Tibial nerve (tissue), 4 donors: ENCODE data around the gene HACE1. TPM values are rescaled to one million over a fixed set of nuclear protein-coding genes. Genes with fewer than 3 reads are reported as not detected.

Source experiments
- DNase-seq, 2 donors: peaks; one replicate each; pipeline ENCODE4 v3.0.0-alpha.2; 2019; ENCODE audit warnings: low spot score in 2 of 2
- H3K27ac ChIP-seq, 4 donors: fragments of 200-600 bp; sonication (generic) in 3 of 4; one replicate each; pipeline ENCODE4 v1.5.1; 2017 to 2019; ENCODE audit warnings: mild to moderate bottlenecking in 1 of 4
- H3K27me3 ChIP-seq, 2 donors: fragments of 200-600 bp; sonication (generic) in 1 of 2; one replicate each; pipeline versions ENCODE4 v1.5.1 to v1.6.0; 2017 to 2019
- H3K36me3 ChIP-seq, 3 donors: fragments of 200-600 bp; sonication (generic); one replicate each; pipeline ENCODE4 v1.5.1; 2018 to 2019
- H3K4me1 ChIP-seq, 4 donors: fragments of 200-600 bp; sonication (generic) in 3 of 4; one replicate each; pipeline ENCODE4 v1.5.1; 2017 to 2019
- H3K4me3 ChIP-seq, 4 donors: fragments of 200-600 bp; sonication (generic) in 3 of 4; one replicate each; pipeline ENCODE4 v1.5.1; 2017 to 2019; ENCODE audit warnings: mild to moderate bottlenecking in 1 of 4, moderate library complexity in 1 of 4
- H3K9me3 ChIP-seq, 4 donors: fragments of 200-600 bp; sonication (generic) in 3 of 4; one replicate each; pipeline ENCODE4 v1.5.1; 2017 to 2019
- EP300 ChIP-seq, 2 donors: sonication (generic); formaldehyde crosslinking; IDR thresholded peaks; one replicate each; pipeline ENCODE4 v1.6.1; 2017; ENCODE audit warnings: antibody characterized with exemption in 2 of 2, mild to moderate bottlenecking in 1 of 2
- POLR2A ChIP-seq, 2 donors: fragments of 450-650 bp; IDR thresholded peaks; one replicate each; pipeline ENCODE4 v1.6.1; 2017; ENCODE audit warnings: antibody characterized with exemption in 2 of 2, mild to moderate bottlenecking in 2 of 2, moderate library complexity in 2 of 2
- WGBS, 2 donors: methylation state at CpG; one replicate each; pipeline ENCODE4 v1.1.5; 2018; 5-methylcytosine and 5-hydroxymethylcytosine counted together
- total RNA-seq, 4 donors: library from RNA; depleted of rRNA; stranded (reverse); fragments of >200 nt; gene quantifications; one replicate each; pipeline ENCODE4 v1.1.0, GENCODE V29; 2016
- TF ChIP-seq, protein P1 (sequence below), 5 experiments: fragments of 200-600 bp in 3 of 5; fragments of 450-650 bp in 2 of 5; sonication (generic) in 3 of 5; IDR thresholded peaks; one replicate each; pipeline ENCODE4 v1.5.1; 2016 to 2019; ENCODE audit warnings: antibody characterized with exemption in 5 of 5, mild to moderate bottlenecking in 3 of 5, moderate library complexity in 2 of 5

Gene HACE1
- total RNA-seq, 4 donors from 2014 or later: 26.2 to 37.5 (median 28.7) TPM

DNA sequence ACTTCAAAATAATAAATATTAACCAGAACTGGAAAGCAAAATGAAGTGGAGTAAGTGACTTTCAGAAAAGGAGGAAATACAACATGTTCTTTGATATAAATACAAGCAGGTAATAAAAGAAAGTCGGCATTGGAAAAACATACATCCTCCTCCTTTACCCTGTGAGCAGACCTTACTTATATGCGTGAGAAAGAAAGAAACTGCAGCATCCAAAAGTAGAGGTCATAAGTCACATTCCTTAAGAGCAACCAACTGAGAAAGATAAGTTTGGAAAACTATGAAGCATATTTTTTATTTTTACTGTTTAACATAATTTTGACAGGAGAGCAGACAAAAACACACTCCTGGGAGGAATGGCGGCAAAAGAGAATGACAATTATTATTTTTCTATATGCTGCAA is 155.5 kb downstream of the HACE1 start:
- Histone ChIP-seq H3K36me3 (no peaks in the 10 kb centered on the region), H3K4me1 (no peaks in the 10 kb centered on the region), H3K27me3 (no peaks in the 10 kb centered on the region), H3K27ac (no peak overlapping the region), H3K9me3 (no peaks in the 10 kb centered on the region), H3K4me3 (no peak overlapping the region)
- no peak for DNase-seq
- 49 to 52% methylated on average over 3 of the region's 3 CpGs for WGBS, 2 donors
- TF ChIP-seq POLR2A (IDR thresholded peaks at IDR 0.05) (no peak), EP300 (IDR thresholded peaks at IDR 0.05) (no peak)
- TF ChIP-seq, protein P1, sequence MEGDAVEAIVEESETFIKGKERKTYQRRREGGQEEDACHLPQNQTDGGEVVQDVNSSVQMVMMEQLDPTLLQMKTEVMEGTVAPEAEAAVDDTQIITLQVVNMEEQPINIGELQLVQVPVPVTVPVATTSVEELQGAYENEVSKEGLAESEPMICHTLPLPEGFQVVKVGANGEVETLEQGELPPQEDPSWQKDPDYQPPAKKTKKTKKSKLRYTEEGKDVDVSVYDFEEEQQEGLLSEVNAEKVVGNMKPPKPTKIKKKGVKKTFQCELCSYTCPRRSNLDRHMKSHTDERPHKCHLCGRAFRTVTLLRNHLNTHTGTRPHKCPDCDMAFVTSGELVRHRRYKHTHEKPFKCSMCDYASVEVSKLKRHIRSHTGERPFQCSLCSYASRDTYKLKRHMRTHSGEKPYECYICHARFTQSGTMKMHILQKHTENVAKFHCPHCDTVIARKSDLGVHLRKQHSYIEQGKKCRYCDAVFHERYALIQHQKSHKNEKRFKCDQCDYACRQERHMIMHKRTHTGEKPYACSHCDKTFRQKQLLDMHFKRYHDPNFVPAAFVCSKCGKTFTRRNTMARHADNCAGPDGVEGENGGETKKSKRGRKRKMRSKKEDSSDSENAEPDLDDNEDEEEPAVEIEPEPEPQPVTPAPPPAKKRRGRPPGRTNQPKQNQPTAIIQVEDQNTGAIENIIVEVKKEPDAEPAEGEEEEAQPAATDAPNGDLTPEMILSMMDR (IDR thresholded peaks at IDR 0.05): no peak

DNA sequence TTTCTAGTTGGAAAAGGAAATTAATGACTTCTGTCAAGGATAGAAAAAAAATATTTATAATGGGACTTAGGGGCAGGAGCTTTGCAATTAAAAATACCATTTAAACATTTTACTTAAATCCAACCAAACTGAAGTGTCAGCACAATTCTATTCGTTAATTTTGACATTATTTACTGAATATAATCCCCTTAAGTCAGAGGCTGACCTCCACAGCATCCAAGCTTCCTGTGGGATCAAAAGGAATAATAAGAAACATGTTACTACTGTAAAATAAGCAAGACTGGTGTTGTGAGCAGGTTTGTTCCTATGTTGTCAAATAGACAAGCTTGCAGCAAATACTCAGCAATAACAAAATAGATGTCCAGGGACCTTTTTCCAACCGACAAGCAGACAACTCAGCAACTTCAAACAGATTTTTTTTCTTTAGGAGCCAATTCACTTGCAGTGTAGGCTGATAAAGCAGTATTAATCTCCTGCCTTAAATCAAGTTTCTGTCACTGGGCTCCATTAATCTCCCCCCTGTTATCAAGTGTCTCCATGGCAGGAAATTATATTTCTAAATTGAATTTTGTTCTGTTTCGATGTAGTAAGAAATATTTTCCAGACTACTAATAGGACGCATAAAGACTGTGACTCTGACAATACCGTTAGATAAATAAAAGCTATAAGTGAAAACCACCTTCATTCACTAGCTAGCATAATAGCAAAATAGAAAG is 157.4 kb downstream of the HACE1 start:
- TF ChIP-seq EP300 (IDR thresholded peaks at IDR 0.05) (no peak), POLR2A (IDR thresholded peaks at IDR 0.05) (no peak)
- TF ChIP-seq, protein P1 (IDR thresholded peaks at IDR 0.05): no peak
- Histone ChIP-seq H3K4me1 (no peaks in the 10 kb centered on the region), H3K4me3 (no peak overlapping the region), H3K27ac (no peak overlapping the region), H3K27me3 (no peaks in the 10 kb centered on the region), H3K9me3 (no peaks in the 10 kb centered on the region), H3K36me3 (no peaks in the 10 kb centered on the region)
- 58 to 63% methylated on average over 5 of the region's 5 CpGs for WGBS, 2 donors
- no peak for DNase-seq

DNA sequence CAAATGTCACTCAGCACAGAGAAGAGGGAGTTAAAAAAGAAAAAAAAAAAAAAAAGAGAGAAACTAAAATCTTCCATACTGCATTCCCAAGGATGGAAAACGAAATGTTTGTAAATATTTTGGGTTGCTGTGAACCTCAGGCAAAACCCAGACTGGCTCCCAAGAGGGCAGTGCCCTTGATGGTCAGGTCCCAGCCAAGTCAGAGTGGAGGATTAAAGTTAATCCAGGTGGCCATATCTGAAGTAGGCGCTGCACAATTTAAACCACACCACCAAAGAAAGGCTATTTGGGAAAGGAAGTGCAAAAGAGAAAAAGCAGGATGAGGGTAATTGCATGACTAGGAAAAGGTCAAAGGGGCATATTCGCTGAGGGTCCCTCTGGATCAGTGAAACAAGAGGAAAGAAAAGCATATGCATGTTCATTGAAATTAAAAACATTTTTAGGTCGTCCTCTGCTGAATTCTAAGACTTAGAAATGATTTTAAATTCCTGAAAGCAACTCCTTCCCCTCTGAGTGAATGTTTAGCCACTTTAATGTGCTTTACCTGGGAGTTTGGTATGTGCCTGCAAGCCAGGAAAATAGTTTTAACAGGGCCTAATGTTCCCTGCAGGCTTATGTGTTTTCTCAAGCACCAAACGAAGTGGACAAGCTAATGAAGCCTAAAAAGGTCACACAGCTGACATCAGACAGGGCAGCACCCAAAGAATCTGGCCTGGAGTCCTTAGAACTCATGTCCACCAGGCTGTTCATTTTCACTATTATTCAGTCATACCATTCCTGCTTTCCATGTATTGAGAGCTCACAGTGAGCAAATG is 159.1 kb downstream of the HACE1 start:
- Histone ChIP-seq H3K4me3 (no peak overlapping the region), H3K4me1 (no peaks in the 10 kb centered on the region), H3K27me3 (no peaks in the 10 kb centered on the region), H3K9me3 (no peaks in the 10 kb centered on the region), H3K27ac (no peak overlapping the region), H3K36me3 (no peaks in the 10 kb centered on the region)
- TF ChIP-seq POLR2A (IDR thresholded peaks at IDR 0.05) (no peak), EP300 (IDR thresholded peaks at IDR 0.05) (no peak)
- TF ChIP-seq, protein P1 (IDR thresholded peaks at IDR 0.05): no peak
- no peak for DNase-seq
- 39 to 42% methylated on average over 5 of the region's 5 CpGs for WGBS, 2 donors

DNA sequence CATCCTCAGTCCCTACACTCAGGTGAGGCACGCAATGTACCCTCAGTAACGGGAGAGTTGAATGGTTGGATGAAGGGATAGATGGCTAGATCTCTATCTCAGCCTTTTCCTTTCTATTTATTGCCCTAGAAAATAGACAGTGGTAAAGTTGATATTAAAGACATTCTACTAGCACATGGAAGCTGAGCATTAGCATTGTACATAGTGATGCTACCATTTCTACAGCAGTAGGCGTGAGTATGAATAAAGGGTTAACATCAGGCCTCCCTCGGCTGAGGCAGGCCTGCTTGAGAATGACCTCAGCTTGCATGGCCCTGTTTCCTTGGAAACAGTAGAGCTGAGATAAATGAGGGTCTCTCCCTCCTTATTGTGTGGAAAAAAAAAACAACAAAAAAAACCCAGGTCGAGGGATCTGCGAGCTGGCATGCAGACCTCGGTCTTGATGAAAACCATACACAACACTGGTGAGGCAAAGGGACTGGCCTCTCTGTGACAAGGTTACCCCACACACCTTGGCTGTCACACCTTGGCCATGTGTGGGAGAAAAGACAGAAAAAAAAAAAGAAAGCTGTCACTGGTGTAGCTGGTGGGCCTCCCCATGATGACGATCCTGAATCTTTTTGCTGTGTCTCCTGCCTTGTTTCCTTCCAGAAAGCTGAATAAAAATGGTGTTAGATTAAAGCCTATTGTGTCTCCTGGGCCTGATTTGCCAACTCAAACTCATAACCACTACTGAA is 160.0 kb downstream of the HACE1 start:
- H3K4me1 ChIP-seq: no peaks in the 10 kb centered on the region
- H3K36me3 ChIP-seq: no peaks in the 10 kb centered on the region
- H3K4me3 ChIP-seq: no peak overlapping the region
- H3K9me3 ChIP-seq: no peaks in the 10 kb centered on the region
- WGBS, 2 donors: 52 to 54% methylated on average over 8 of the region's 8 CpGs
- no peak for DNase-seq
- no peaks in the 10 kb centered on the region for H3K27me3 ChIP-seq
- TF ChIP-seq POLR2A (IDR thresholded peaks at IDR 0.05): no peak
- TF ChIP-seq, protein P1 (IDR thresholded peaks at IDR 0.05): no peak
- TF ChIP-seq EP300 (IDR thresholded peaks at IDR 0.05): no peak
- H3K27ac ChIP-seq: no peak overlapping the region
